WTC11 (cell line): ENCODE data around the gene ANTKMT. TPM values are rescaled to one million over a fixed set of nuclear protein-coding genes. Genes with fewer than 3 reads are reported as not detected.
A peak's percentile ranks its signal among the peaks of the same experiment; 100 is the strongest.
"Not testable (repeated sequence)": the region's sequence is repeated elsewhere in the genome, so short reads cannot be mapped to it uniquely, and the experiment has no call there.

Source experiments
- ATAC-seq: fragments of 200-7000 bp; cut with Tn5 transposase; 2 replicates; pipeline ENCODE4 v1.10.0; 2021; ENCODE audit warnings: mild to moderate bottlenecking, moderate library complexity
- CTCF ChIA-PET: fragments of 300-600 bp; sonication (Branson Sonifier 250); formaldehyde crosslinking; loops from one replicate; lab custom pipeline; 2021; ENCODE audit warnings: antibody characterized with exemption; lab: Charles Lee
- POLR2A ChIA-PET: fragments of 350-600 bp; sonication (Branson Sonifier 250); formaldehyde crosslinking; loops from one replicate; lab custom pipeline; 2021; ENCODE audit warnings: antibody characterized with exemption; lab: Charles Lee
- DNase-seq: peaks from one replicate; pipeline ENCODE4 v3.0.0; 2021; ENCODE audit warnings: low spot score
- H3K27ac Mint-ChIP-seq: 2 replicates; pipeline ENCODE4 v1.8.0; 2021; ENCODE audit warnings: mixed read lengths
- H3K27me3 Mint-ChIP-seq: 2 replicates; pipeline ENCODE4 v1.8.0; 2021; ENCODE audit warnings: low read depth, mild to moderate bottlenecking, moderate library complexity, mixed read lengths
- H3K36me3 Mint-ChIP-seq: 2 replicates; pipeline ENCODE4 v1.8.0; 2021; ENCODE audit warnings: mixed read lengths
- H3K4me1 Mint-ChIP-seq: 2 replicates; pipeline ENCODE4 v1.8.0; 2022; ENCODE audit warnings: mixed read lengths
- H3K4me3 Mint-ChIP-seq: 2 replicates; pipeline ENCODE4 v1.8.0; 2021; ENCODE audit warnings: mild to moderate bottlenecking, moderate library complexity, mixed read lengths
- H3K9me3 Mint-ChIP-seq: 2 replicates; pipeline ENCODE4 v1.8.0; 2021; ENCODE audit warnings: mixed read lengths
- ETV6 ChIP-seq: sonication (generic); formaldehyde crosslinking; IDR thresholded peaks from 2 replicates; pipeline ENCODE4 v1.8.1; 2022; ENCODE audit warnings: mild to moderate bottlenecking, missing genetic modification reagents
- GABPB1 ChIP-seq: sonication (generic); formaldehyde crosslinking; IDR thresholded peaks from 2 replicates; pipeline ENCODE4 v1.8.1; 2023; ENCODE audit warnings: mild to moderate bottlenecking, missing genetic modification reagents
- KAT7 ChIP-seq: sonication (generic); formaldehyde crosslinking; IDR thresholded peaks from 2 replicates; pipeline ENCODE4 v1.8.1; 2023; ENCODE audit warnings: missing genetic modification reagents, mild to moderate bottlenecking, borderline replicate concordance
- NFE2L1 ChIP-seq: sonication (generic); formaldehyde crosslinking; IDR thresholded peaks from 2 replicates; pipeline ENCODE4 v1.8.1; 2023; ENCODE audit warnings: missing genetic modification reagents
- ZBTB21 ChIP-seq: sonication (generic); formaldehyde crosslinking; IDR thresholded peaks from 2 replicates; pipeline ENCODE4 v1.8.1; 2023; ENCODE audit warnings: mild to moderate bottlenecking, missing genetic modification reagents, borderline replicate concordance
- ZNF121 ChIP-seq: sonication (generic); formaldehyde crosslinking; IDR thresholded peaks from 2 replicates; pipeline ENCODE4 v1.8.0; 2023; ENCODE audit warnings: missing genetic modification reagents
- ZNF219 ChIP-seq: sonication (generic); formaldehyde crosslinking; IDR thresholded peaks from 2 replicates; pipeline ENCODE4 v1.8.0; 2023; ENCODE audit warnings: missing genetic modification reagents, mild to moderate bottlenecking, borderline replicate concordance
- ZNF263 ChIP-seq: sonication (generic); formaldehyde crosslinking; IDR thresholded peaks from 2 replicates; pipeline ENCODE4 v1.8.1; 2022; ENCODE audit warnings: low read depth, mild to moderate bottlenecking, moderate library complexity, missing genetic modification reagents
- ZNF416 ChIP-seq: fragments of 250-450 bp; sonication (Bioruptor Pico); IDR thresholded peaks from 2 replicates; pipeline ENCODE4 v1.9.0; 2021; ENCODE audit warnings: mild to moderate bottlenecking, inconsistent platforms
- total RNA-seq: library from RNA; stranded (reverse); gene quantifications from 3 replicates; pipeline ENCODE4 v1.2.3, GENCODE V29; 2021
- TF ChIP-seq, protein P1 (sequence below): sonication (generic); formaldehyde crosslinking; conservative IDR thresholded peaks from 2 replicates; pipeline ENCODE4 v1.8.1; 2022; ENCODE audit warnings: mild to moderate bottlenecking, missing genetic modification reagents
- TF ChIP-seq, protein P2 (sequence below): sonication (generic); formaldehyde crosslinking; conservative IDR thresholded peaks from 2 replicates; pipeline ENCODE4 v1.8.1; 2023; ENCODE audit warnings: mild to moderate bottlenecking, low read depth, missing genetic modification reagents, moderate library complexity
- TF ChIP-seq, protein P3 (sequence below): sonication (generic); formaldehyde crosslinking; IDR thresholded peaks from 2 replicates; pipeline ENCODE4 v1.8.1; 2023; ENCODE audit warnings: mild to moderate bottlenecking, missing genetic modification reagents, moderate library complexity
- TF ChIP-seq, protein P4 (sequence below): fragments of 250-450 bp; sonication (Bioruptor Pico); IDR thresholded peaks from 2 replicates; pipeline ENCODE4 v1.9.0; 2021; ENCODE audit warnings: mild to moderate bottlenecking
- TF ChIP-seq, protein P5 (sequence below): fragments of 200-600 bp; IDR thresholded peaks from 2 replicates; pipeline ENCODE4 v1.8.0; 2022; ENCODE audit warnings: antibody characterized with exemption

Gene ANTKMT
- total RNA-seq, 1 experiment from 2014 or later, result 40.6 TPM

DNA sequence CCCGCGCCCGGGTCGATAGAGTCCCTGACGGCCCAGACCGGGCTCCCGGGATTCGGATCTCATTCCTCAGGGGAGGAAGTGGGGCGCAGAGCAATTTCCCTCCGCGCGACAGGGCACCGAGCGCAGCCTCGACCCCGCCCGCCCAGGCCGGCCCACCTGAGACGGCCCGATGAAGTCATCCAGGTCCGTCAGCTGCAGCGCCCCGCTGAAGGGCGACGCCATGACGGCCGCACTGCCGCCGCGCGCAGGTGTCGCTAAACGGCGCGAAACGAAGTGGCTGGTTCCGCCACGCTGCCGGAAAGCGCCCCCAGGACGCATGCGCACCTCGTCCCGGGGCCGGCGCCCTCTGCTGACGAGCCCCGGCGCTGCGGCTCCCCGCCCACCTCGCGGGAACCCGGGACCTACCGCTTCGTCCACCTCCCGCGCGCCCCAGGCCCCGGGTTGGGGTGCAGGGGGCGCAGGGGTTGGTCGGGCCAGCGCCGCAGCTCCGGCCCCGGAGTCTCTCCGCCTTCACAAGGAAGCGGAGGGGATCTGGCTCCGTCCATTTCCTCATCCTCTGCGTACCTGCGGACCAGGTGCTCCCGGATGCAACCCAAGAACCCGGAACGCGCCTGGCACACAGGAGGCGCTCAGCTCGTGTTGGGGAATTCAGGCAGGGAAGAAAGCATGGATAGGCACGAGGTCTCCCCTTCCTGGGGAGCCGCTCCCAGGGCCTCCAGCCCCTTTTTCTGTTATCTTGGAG lies 20.0 kb downstream of the ANTKMT start, which contains the start of gene CIAO3 (continued):
- TF ChIP-seq, protein P1, sequence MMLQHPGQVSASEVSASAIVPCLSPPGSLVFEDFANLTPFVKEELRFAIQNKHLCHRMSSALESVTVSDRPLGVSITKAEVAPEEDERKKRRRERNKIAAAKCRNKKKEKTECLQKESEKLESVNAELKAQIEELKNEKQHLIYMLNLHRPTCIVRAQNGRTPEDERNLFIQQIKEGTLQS (CRISPR knock-in tag), result peak; percentile 67; the same call in 1 of the 2 replicates
- no peak for TF ChIP-seq KAT7
- TF ChIP-seq ZNF416 (CRISPR knock-in tag), result no peak
- TF ChIP-seq ZBTB21, result peak; percentile 89; the same call in 1 of the 2 replicates
- TF ChIP-seq, protein P2, sequence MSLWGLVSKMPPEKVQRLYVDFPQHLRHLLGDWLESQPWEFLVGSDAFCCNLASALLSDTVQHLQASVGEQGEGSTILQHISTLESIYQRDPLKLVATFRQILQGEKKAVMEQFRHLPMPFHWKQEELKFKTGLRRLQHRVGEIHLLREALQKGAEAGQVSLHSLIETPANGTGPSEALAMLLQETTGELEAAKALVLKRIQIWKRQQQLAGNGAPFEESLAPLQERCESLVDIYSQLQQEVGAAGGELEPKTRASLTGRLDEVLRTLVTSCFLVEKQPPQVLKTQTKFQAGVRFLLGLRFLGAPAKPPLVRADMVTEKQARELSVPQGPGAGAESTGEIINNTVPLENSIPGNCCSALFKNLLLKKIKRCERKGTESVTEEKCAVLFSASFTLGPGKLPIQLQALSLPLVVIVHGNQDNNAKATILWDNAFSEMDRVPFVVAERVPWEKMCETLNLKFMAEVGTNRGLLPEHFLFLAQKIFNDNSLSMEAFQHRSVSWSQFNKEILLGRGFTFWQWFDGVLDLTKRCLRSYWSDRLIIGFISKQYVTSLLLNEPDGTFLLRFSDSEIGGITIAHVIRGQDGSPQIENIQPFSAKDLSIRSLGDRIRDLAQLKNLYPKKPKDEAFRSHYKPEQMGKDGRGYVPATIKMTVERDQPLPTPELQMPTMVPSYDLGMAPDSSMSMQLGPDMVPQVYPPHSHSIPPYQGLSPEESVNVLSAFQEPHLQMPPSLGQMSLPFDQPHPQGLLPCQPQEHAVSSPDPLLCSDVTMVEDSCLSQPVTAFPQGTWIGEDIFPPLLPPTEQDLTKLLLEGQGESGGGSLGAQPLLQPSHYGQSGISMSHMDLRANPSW (CRISPR knock-in tag), result no peak
- TF ChIP-seq, protein P3, sequence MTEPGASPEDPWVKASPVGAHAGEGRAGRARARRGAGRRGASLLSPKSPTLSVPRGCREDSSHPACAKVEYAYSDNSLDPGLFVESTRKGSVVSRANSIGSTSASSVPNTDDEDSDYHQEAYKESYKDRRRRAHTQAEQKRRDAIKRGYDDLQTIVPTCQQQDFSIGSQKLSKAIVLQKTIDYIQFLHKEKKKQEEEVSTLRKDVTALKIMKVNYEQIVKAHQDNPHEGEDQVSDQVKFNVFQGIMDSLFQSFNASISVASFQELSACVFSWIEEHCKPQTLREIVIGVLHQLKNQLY (CRISPR knock-in tag), result no peak
- TF ChIP-seq GABPB1 (CRISPR knock-in tag), result peak; percentile 79
- TF ChIP-seq, all 79 proteins: peak for 29

DNA sequence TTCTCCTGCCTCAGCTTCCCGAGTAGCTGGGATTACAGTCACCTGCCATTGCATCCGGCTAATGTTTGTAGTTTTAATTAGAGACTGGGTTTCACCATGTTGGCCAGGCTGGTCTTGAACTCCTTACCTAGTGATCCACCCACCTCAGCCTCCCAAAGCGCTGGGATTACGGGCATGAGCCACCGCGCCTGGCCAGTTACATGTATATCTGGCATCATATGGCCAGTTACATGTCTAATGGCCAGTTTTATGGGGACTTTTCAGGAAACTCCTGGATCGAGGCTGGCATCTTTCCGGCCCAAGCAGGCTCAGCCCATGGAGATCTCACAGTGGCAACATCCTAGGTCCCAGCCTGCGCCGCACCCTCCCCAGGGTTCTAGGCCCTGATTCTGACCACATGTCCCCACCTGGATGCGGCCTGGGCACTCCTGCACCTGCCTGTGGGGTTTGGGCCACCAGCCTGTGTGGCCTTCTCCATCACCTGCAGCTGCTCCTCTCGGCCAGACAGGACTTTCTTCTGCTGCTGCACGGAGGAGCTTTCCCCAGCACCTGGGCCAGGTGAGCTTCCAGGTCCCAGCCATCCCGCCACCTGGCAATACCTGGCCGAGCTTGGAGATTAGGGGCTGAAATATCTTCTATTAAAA lies 21.2 kb downstream of the ANTKMT start:
- POLR2A ChIA-PET, result interaction anchor here (1.8 kb wide), 1 partner anchor 21 kb away, joined by 10 read pairs; the partner anchor contains the start of gene ANTKMT

DNA sequence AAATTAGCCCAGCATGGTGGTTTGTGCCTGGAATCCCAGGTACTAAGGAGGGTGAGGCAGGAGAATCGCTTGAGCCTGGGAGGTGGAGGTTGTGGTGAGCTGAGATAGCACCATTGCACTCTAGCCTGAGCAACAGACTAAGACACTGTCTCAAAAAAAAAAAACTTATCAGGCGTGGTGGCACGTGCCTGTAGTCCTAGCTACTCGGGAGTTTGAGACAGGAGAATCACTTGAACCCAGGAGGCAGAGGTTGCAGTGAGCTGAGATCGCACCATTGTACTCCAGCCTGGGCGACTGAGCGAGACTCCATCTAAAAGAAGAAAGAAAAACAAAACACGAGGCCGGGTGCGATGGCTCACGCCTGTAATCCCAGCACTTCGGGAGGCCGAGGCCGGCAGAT lies 21.9 kb downstream of the ANTKMT start:
- H3K36me3 Mint-ChIP-seq, H3K9me3 Mint-ChIP-seq, H3K27me3 Mint-ChIP-seq, H3K27ac Mint-ChIP-seq, DNase-seq, H3K4me3 Mint-ChIP-seq, H3K4me1 Mint-ChIP-seq, ATAC-seq: not testable (repeated sequence)
- ChIA-PET CTCF (interaction anchor here (0.5 to 3.8 kb wide), 11 partner anchors 9 to 1560 kb away, joined by 3 to 27 read pairs (median 6); partner anchors contain the start of genes ANTKMT, CHTF18, METRN and RPUSD1), POLR2A (interaction anchor here (0.9 kb wide), 1 partner anchor 23 kb away, joined by 3 read pairs; no protein-coding TSS in a partner anchor)

More for the DNA sequence above, 21.2 kb downstream of the ANTKMT start:
- H3K27ac Mint-ChIP-seq, result no peak overlapping the region
- peaks cover 5% of the 10 kb centered on the region; the same call in 1 of the 2 replicates for H3K36me3 Mint-ChIP-seq
- TF ChIP-seq NFE2L1 (no peak), ZNF121 (CRISPR knock-in tag) (no peak)
- no peaks in the 10 kb centered on the region for H3K27me3 Mint-ChIP-seq
- ATAC-seq (no peak), DNase-seq (no peak)
- H3K4me1 Mint-ChIP-seq, result peaks cover 16% of the 10 kb centered on the region
- CTCF ChIA-PET, result interaction anchor here (1.7 to 3.8 kb wide), 9 partner anchors 19 to 63 kb away, joined by 6 to 28 read pairs (median 15); partner anchors contain the start of genes ANTKMT, CHTF18, METRN and MSLN
- no peaks in the 10 kb centered on the region for H3K9me3 Mint-ChIP-seq
- peak overlapping the region; percentile 79 for H3K4me3 Mint-ChIP-seq

DNA sequence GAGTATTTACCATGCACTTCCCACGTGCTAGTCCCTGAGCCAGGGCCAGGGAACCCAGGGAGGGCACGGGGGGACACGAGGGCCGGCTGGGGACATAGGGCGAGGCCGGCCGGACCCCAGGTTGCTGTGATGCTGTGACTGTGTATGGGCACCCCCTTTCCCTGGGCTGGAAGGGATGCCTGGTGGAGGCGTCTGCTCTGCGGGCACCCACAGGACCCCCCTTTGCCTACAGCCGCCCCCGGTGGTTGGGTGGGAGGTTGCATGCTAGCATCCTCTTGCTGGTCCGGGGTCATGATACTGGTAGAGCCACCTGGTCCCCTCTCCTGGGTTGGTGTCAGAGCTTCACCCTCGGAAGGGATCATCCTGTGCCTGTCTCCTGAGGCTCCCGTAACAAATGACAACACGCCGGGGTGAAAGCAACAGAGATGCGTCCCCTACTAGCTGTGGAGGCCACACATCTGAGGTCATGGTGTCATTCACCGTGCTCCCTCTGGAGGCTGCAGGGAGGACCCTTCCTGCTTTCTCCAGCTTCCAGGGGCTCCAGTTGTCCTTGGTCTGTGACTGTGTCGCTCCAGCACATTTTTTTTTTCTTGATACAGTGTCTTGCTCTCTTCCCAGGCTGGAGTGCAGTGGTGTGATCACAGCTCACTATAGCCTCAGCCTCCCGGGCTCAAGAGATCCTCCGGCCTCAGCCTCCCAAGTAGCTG lies 23.0 kb downstream of the ANTKMT start:
- ChIA-PET CTCF (interaction anchor here (0.8 to 3.8 kb wide), 16 partner anchors 8 to 54 kb away, joined by 3 to 27 read pairs (median 4); partner anchors contain the start of genes ANTKMT, CCDC78, CHTF18 and HAGHL), POLR2A (interaction anchor here (0.9 kb wide), 1 partner anchor 24 kb away, joined by 3 read pairs; no protein-coding TSS in a partner anchor)
- TF ChIP-seq GABPB1 (CRISPR knock-in tag), result no peak
- no peak for TF ChIP-seq ETV6 (CRISPR knock-in tag)
- TF ChIP-seq ZNF219, result no peak
- peak; percentile 53; the same call in 1 of the 2 replicates for TF ChIP-seq ZNF263
- TF ChIP-seq, protein P4, sequence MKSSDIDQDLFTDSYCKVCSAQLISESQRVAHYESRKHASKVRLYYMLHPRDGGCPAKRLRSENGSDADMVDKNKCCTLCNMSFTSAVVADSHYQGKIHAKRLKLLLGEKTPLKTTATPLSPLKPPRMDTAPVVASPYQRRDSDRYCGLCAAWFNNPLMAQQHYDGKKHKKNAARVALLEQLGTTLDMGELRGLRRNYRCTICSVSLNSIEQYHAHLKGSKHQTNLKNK, result no peak
- TF ChIP-seq, protein P5, sequence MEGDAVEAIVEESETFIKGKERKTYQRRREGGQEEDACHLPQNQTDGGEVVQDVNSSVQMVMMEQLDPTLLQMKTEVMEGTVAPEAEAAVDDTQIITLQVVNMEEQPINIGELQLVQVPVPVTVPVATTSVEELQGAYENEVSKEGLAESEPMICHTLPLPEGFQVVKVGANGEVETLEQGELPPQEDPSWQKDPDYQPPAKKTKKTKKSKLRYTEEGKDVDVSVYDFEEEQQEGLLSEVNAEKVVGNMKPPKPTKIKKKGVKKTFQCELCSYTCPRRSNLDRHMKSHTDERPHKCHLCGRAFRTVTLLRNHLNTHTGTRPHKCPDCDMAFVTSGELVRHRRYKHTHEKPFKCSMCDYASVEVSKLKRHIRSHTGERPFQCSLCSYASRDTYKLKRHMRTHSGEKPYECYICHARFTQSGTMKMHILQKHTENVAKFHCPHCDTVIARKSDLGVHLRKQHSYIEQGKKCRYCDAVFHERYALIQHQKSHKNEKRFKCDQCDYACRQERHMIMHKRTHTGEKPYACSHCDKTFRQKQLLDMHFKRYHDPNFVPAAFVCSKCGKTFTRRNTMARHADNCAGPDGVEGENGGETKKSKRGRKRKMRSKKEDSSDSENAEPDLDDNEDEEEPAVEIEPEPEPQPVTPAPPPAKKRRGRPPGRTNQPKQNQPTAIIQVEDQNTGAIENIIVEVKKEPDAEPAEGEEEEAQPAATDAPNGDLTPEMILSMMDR, result peak; percentile 43; the same call in 1 of the 2 replicates
- peak; percentile 65 for DNase-seq
- H3K4me1 Mint-ChIP-seq, result peaks cover 7% of the 10 kb centered on the region
- H3K36me3 Mint-ChIP-seq, result no peaks in the 10 kb centered on the region
- H3K27me3 Mint-ChIP-seq, result no peaks in the 10 kb centered on the region
- H3K27ac Mint-ChIP-seq, result no peak overlapping the region
- no peak overlapping the region for H3K4me3 Mint-ChIP-seq
- peak; percentile 19 for ATAC-seq
- H3K9me3 Mint-ChIP-seq, result no peaks in the 10 kb centered on the region
